ENCODE results near the gene MYRFL.
"Not testable (repeated sequence)": the region's sequence is repeated elsewhere in the genome, so short reads cannot be mapped to it uniquely, and the experiment has no call there.

MYRFL gene

GRCh38 chr12:69994086-69994485, 169.1 kb downstream of the MYRFL start:
- DNase-seq: not testable (repeated sequence)

DNA sequence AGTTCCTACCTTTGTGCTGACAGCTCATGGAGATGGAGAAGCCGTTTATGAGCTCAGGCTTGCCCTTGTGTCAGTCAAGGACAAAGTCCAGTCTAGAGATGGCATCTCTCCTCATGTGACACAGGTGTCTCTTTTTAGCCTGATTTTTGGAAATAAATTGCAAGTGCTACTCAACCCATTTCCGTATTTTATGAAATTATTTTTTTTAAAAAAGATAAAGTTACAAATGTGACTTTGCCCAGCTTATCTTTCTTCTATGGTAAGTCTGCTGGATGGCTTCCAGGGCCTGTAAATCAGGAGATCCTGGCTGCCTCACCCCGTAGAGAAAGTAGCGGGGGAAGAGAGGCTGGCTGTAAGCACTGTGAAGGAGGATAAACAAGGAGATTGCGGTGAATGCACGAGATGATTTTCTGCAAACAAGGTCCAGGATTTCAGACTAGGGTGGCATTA, 169.7 kb downstream of the MYRFL start:
- no peak for DNase-seq

DNA sequence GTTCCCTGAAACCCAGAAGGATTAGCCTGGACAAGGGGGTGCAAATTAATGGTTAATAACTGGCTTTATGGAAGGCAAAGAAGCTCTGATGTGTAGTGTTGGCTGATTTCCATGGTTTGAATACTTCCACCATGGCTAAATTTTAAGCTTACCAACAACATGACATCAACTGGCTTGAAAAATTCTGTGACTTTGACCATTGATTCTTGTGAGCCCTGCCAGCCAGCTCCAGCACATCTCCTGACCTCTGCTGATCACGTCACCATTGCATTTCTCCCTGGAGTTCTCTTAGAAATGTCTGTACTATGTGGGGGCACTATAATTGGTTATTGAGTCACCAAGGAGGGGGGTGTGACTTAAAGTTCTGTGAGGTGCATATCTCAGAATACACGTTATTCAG, 171.2 kb downstream of the MYRFL start:
- DNase-seq: no peak

- DNase-seq: no peak
These were observed 171.7 kb downstream of the MYRFL start for GRCh38 chr12:69996722-69997121.

GRCh38 chr12:69998011-69998410, 173.0 kb downstream of the MYRFL start:
- DNase-seq: no peak

DNA sequence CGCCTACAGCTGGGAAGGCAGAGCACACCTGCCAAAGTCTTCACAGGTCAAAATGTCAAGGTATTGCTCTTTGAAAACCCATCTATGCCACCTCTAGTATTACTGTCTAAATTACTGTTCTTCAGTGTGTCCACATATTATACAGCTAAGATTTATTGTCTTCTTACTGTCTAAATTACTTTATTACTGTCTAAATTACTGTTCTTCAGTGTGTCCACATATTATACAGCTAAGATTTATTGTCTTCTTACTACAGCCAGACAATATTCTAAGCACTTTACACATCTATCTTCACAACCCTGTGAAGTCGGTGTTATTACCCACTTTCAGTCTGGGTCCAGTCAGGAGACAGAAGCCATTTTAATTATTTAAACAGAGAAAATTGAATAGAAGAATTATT, 173.9 kb downstream of the MYRFL start:
- no peak for DNase-seq

DNA sequence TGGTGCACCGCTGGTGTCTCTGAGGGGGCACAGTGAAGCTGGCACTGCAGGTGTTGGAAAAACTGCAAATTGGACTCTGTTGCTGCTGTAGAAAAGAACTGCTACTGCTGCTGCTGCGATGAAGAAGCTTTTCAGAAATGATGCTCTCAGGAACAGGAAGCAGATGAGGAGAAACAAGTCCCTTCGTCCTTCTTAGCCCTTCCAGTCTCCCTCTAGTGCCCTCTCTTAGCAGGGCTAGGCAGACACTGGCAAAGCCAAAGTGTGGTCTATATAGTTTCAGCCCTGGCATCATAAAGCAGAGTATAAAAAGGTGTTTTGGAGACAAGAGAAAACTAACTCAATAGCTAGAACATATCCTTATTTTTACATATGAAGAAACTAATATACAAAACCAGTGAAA, 174.5 kb downstream of the MYRFL start:
- DNase-seq: no peak

- no peak for DNase-seq
These were observed 177.3 kb downstream of the MYRFL start for GRCh38 chr12:70002097-70002911.

- DNase-seq: no peak
These were observed 177.9 kb downstream of the MYRFL start for GRCh38 chr12:70002912-70003255.

GRCh38 chr12:70005864-70006618, 181.0 kb downstream of the MYRFL start:
- no peak for DNase-seq

- DNase-seq: no peak
These were observed 181.6 kb downstream of the MYRFL start for GRCh38 chr12:70006619-70006973.

GRCh38 chr12:70007687-70008086, 182.7 kb downstream of the MYRFL start:
- no peak for DNase-seq
